ENCODE data around the gene SCAF11. TPM values are rescaled to one million over a fixed set of nuclear protein-coding genes. Genes with fewer than 3 reads are reported as not detected.

Gene SCAF11
- total and polyA plus RNA-seq, 10 of the 15 experiments (the other 5 are each of a cell fraction or from before 2014, with no cell fraction given), result 42.0 to 153 (median 100) TPM

DNA sequence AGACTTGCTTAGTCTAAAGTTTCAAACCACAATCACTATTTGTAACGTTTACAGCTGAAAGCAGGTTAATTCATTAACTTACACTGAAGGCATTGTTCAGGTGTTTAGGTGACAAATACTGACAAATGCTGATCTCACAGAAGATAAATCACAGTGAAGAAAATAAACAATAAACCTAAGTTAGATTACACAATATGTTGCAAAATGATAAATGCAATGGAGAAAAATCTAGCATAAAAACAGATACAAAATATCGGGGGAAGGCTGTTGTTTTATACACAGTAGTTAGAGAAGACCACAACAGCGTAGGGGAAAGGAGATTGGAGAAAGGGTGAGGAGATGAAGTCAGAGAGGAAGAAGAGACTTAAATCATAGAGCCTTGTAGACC lies 3.0 kb downstream of the SCAF11 start:
- ChIA-PET CTCF (no interaction called here), RAD21 (ENCODE audit: unreplicated experiment) (no interaction called here), SMC1A (ENCODE audit: uncharacterized antibody, unreplicated experiment) (no interaction called here), POLR2A (interaction anchor here (1.0 kb wide), 1 partner anchor 263 kb away, joined by 3 read pairs; no protein-coding TSS in a partner anchor)
- no peak for FAIRE-seq
- TF ChIP-seq CEBPB (IDR thresholded peaks at IDR 0.05; ENCODE audit: borderline replicate concordance in 1 of 2, low read depth in 2 of 2, low read length in 2 of 2) (no peak), CHD1 (IDR thresholded peaks at IDR 0.05; ENCODE audit: low read depth, low read length) (0 out of 2 replicates have a peak, but pooled peaks have one; percentile 10)
- H3K4me2 ChIP-seq (ENCODE audit: control insufficient read depth, insufficient read depth), result peak overlapping the region; percentile 81
- H2AFZ ChIP-seq (ENCODE audit: control insufficient read depth, low read depth, low read length), result no peak overlapping the region
- H3K9me3 ChIP-seq (replicated peaks; ENCODE audit: control insufficient read depth, insufficient read depth, low read length), result peaks cover 4% of the 10 kb centered on the region
- intact Hi-C loops (cut with micrococcal nuclease; ENCODE audit: unreplicated experiment), result no loop called here
- H3K36me3 ChIP-seq (ENCODE audit: control insufficient read depth in 2 of 2, insufficient read depth in 2 of 2, low read length in 1 of 2), result peaks cover 0 to 8% of the 10 kb centered on the region in 2 experiments; a peak in 1 of 4 replicates
- H3K9ac ChIP-seq (ENCODE audit: control insufficient read depth, insufficient read depth, low read length), result peak overlapping the region; percentile 6; the same call in 1 of the 2 replicates
- no peak for DNase-seq (ENCODE audit: low read depth, low spot score)
- H3K79me2 ChIP-seq (ENCODE audit: control insufficient read depth, insufficient read depth, low read length), result peaks cover 85% of the 10 kb centered on the region
- H3K4me1 ChIP-seq (ENCODE audit: control insufficient read depth, insufficient read depth, low read length), result peaks cover 22% of the 10 kb centered on the region
- no peak for ATAC-seq
- no peaks in the 10 kb centered on the region for H3K27me3 ChIP-seq (replicated peaks in 1 of 2; ENCODE audit: control insufficient read depth in 2 of 2, insufficient read depth in 2 of 2, low read length in 1 of 2)
- H3K4me3 ChIP-seq, result peak overlapping the region; percentile 92
- H3K27ac ChIP-seq (ENCODE audit: control insufficient read depth, insufficient read depth), result peak overlapping the region; percentile 99
- WGBS (ENCODE audit: insufficient coverage, insufficient replicate concordance, low lambda C conversion rate, missing lambda C conversion rate), result 38% methylated on average over 3 of the region's 3 CpGs
- H4K20me1 ChIP-seq (ENCODE audit: control insufficient read depth, insufficient read depth), result no peaks in the 10 kb centered on the region
- BruUV-seq (replicated peaks), result no TSS peak
- in situ Hi-C loops (cut with MboI), result loop anchor here (10.0 kb wide), 2 partner anchors 227 to 397 kb away; no protein-coding TSS in a partner anchor

DNA sequence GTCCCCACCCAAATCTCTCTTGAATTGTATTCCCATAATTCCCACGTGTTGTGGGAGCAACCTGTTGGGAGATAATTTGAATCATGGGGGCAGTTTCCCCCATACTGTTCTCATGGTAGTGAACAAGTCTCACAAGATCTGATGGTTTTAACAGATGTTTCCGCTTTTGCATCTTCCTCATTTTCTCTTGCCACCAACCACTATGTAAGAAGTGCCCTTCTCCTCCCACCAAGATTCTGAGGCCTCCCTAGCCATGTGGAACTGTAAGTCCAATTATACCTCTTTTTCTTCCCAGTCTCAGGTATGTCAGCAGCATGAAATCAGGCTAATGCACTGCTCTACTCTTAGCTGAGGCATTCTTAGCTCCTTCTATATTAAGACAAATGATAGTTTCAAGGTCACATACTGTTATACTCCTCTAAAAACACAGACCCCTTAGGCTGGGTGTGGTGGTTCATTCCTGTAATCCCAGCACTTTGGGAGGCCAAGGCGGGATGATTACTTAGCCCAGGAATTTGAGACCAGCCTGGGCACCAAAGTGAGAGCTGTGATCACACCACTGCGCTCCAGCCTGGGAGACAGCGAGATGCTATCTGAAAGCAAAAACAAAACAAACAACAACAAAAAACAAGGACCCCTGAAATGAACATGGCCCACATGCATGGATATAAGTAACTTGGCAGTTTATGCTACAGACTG lies 3.6 kb downstream of the SCAF11 start:
- WGBS (ENCODE audit: insufficient coverage, insufficient replicate concordance, low lambda C conversion rate, missing lambda C conversion rate), result 62% methylated on average over 5 of the region's 5 CpGs
- in situ Hi-C loops (cut with MboI), result loop anchor here (10.0 kb wide), 2 partner anchors 228 to 398 kb away; no protein-coding TSS in a partner anchor
- H3K4me3 ChIP-seq, result peak overlapping the region; percentile 92
- peaks cover 4% of the 10 kb centered on the region for H3K9me3 ChIP-seq (replicated peaks; ENCODE audit: control insufficient read depth, insufficient read depth, low read length)
- H3K36me3 ChIP-seq (ENCODE audit: control insufficient read depth in 2 of 2, insufficient read depth in 2 of 2, low read length in 1 of 2), result peaks cover 0 to 8% of the 10 kb centered on the region in 2 experiments; a peak in 1 of 4 replicates
- peak overlapping the region; percentile 81 for H3K4me2 ChIP-seq (ENCODE audit: control insufficient read depth, insufficient read depth)
- no peak overlapping the region for H3K9ac ChIP-seq (ENCODE audit: control insufficient read depth, insufficient read depth, low read length)
- CTCF ChIA-PET, result interaction anchor here (1.6 to 1.8 kb wide), 2 partner anchors 82 to 443 kb away, joined by 5 to 6 read pairs; no protein-coding TSS in a partner anchor
- POLR2A ChIA-PET, result interaction anchor here (1.0 to 1.4 kb wide), 3 partner anchors 258 to 262 kb away, joined by 3 to 5 read pairs (median 3); no protein-coding TSS in a partner anchor
- FAIRE-seq (no peak), ATAC-seq (no peak), DNase-seq (ENCODE audit: low read depth, low spot score) (no peak)
- SMC1A ChIA-PET (ENCODE audit: uncharacterized antibody, unreplicated experiment), result interaction anchor here (0.7 to 1.7 kb wide), 2 partner anchors 228 to 442 kb away, joined by 3 to 6 read pairs; no protein-coding TSS in a partner anchor
- H3K79me2 ChIP-seq (ENCODE audit: control insufficient read depth, insufficient read depth, low read length), result peaks cover 89% of the 10 kb centered on the region
- BruUV-seq (replicated peaks), result no TSS peak
- H3K27me3 ChIP-seq (replicated peaks in 1 of 2; ENCODE audit: control insufficient read depth in 2 of 2, insufficient read depth in 2 of 2, low read length in 1 of 2), result no peaks in the 10 kb centered on the region
- H2AFZ ChIP-seq (ENCODE audit: control insufficient read depth, low read depth, low read length), result no peak overlapping the region
- RAD21 ChIA-PET (ENCODE audit: unreplicated experiment), result interaction anchor here (1.2 to 2.1 kb wide), 3 partner anchors 400 to 1221 kb away, joined by 3 to 6 read pairs (median 4); no protein-coding TSS in a partner anchor
- H3K27ac ChIP-seq (ENCODE audit: control insufficient read depth, insufficient read depth), result peak overlapping the region; percentile 99
- peaks cover 22% of the 10 kb centered on the region for H3K4me1 ChIP-seq (ENCODE audit: control insufficient read depth, insufficient read depth, low read length)
- H4K20me1 ChIP-seq (ENCODE audit: control insufficient read depth, insufficient read depth), result no peaks in the 10 kb centered on the region
- intact Hi-C loops (cut with micrococcal nuclease; ENCODE audit: unreplicated experiment), result no loop called here
- TF ChIP-seq MXI1 (IDR thresholded peaks at IDR 0.05; ENCODE audit: low read depth, low read length) (peak; percentile 35; the same call in 1 of the 2 replicates), RUNX3 (IDR thresholded peaks at IDR 0.05; ENCODE audit: low read length) (peak; percentile 37; the same call in 1 of the 2 replicates), BRCA1 (IDR thresholded peaks at IDR 0.05; ENCODE audit: low read depth, low read length) (no peak), MEF2B (IDR thresholded peaks at IDR 0.05; ENCODE audit: partially characterized antibody, poor library complexity, severe bottlenecking) (no peak), ATF7 (IDR thresholded peaks at IDR 0.05; ENCODE audit: low read depth) (0 out of 2 replicates have a peak, but pooled peaks have one; percentile 18), CREB1 (IDR thresholded peaks at IDR 0.05; ENCODE audit: low read depth) (0 out of 2 replicates have a peak, but pooled peaks have one; percentile 6), SPI1 (IDR thresholded peaks at IDR 0.05; ENCODE audit: borderline replicate concordance, insufficient read depth, low read depth, low read length) (peak; percentile 32; the same call in 1 of the 2 replicates), DPF2 (IDR thresholded peaks at IDR 0.05) (0 out of 2 replicates have a peak, but pooled peaks have one; percentile 17), EGR1 (IDR thresholded peaks at IDR 0.05; ENCODE audit: borderline replicate concordance in 1 of 2, low read depth in 2 of 2, low read length in 2 of 2) (no peak), IKZF2 (IDR thresholded peaks at IDR 0.05) (peak; percentile 47 to 50; a peak in 2 of 4 replicates), CHD1 (IDR thresholded peaks at IDR 0.05; ENCODE audit: low read depth, low read length) (0 out of 2 replicates have a peak, but pooled peaks have one; percentile 13)
- TF ChIP-seq, protein P1, sequence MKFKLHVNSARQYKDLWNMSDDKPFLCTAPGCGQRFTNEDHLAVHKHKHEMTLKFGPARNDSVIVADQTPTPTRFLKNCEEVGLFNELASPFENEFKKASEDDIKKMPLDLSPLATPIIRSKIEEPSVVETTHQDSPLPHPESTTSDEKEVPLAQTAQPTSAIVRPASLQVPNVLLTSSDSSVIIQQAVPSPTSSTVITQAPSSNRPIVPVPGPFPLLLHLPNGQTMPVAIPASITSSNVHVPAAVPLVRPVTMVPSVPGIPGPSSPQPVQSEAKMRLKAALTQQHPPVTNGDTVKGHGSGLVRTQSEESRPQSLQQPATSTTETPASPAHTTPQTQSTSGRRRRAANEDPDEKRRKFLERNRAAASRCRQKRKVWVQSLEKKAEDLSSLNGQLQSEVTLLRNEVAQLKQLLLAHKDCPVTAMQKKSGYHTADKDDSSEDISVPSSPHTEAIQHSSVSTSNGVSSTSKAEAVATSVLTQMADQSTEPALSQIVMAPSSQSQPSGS (IDR thresholded peaks at IDR 0.05; ENCODE audit: low read length), result 0 out of 2 replicates have a peak, but pooled peaks have one; percentile 29
